ENCODE measurements around the gene GJD3. TPM values are rescaled to one million over a fixed set of nuclear protein-coding genes. Genes with fewer than 3 reads are reported as not detected.

GJD3 gene
- total and polyA plus RNA-seq, 9 of the 15 experiments (the other 6 are each of a cell fraction or from before 2014, with no cell fraction given), result 0.17 to 0.38 TPM; not detected in 7

DNA sequence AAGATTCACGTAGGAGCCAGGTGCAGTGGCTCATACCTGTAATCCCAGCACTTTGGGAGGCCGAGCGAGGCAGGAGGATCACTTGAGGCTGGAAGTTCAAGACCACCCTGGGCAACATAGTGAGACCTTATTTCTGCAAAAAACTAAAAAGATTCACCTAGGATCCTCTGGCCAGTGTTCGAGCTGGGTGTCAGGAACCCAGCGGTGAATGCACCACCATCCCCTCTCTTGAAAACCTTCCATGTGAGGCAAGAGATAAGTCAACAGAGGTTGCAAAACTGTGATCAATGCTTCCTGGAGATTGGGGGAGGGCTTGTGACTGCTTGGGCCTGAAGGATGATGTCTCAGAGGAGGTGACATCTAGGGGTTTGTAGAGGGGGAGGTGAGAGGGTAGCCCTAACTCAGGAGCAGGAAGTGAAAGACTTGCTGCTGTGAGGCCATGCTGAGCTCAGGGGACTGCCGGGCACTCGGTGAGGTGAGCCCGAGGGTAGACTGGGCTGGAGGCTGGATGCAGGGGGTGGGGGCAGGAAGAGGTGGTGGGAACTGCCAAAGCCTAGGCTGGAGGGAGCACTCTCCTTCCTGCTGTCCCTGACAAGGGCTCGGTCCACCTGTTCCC is 11.7 kb downstream of the GJD3 start (continued):
- TF ChIP-seq, protein P1, sequence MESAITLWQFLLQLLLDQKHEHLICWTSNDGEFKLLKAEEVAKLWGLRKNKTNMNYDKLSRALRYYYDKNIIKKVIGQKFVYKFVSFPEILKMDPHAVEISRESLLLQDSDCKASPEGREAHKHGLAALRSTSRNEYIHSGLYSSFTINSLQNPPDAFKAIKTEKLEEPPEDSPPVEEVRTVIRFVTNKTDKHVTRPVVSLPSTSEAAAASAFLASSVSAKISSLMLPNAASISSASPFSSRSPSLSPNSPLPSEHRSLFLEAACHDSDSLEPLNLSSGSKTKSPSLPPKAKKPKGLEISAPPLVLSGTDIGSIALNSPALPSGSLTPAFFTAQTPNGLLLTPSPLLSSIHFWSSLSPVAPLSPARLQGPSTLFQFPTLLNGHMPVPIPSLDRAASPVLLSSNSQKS (CRISPR knock-in tag; IDR thresholded peaks at IDR 0.05), result no peak
- TF ChIP-seq ELF2 (CRISPR knock-in tag; IDR thresholded peaks at IDR 0.05) (no peak), MAFF (IDR thresholded peaks at IDR 0.05; ENCODE audit: low read length) (no peak), ERF (CRISPR knock-in tag; IDR thresholded peaks at IDR 0.05) (no peak), ZSCAN32 (CRISPR knock-in tag; IDR thresholded peaks at IDR 0.05) (no peak), TAL1 (IDR thresholded peaks at IDR 0.05) (peak; percentile 28; the same call in 1 of the 2 replicates), SRSF7 (optimal IDR thresholded peaks at IDR 0.05; ENCODE audit: low read depth, low read length) (no peak), GABPB1 (CRISPR knock-in tag; IDR thresholded peaks at IDR 0.05) (no peak), FOXA3 (CRISPR knock-in tag; conservative IDR thresholded peaks at IDR 0.05 in 1 of 2, IDR thresholded peaks at IDR 0.05 in 1 of 2) (0 out of 4 replicates have a peak, but pooled peaks of 1 of the 2 experiments have one; percentile 16), MAZ (CRISPR knock-in tag; conservative IDR thresholded peaks at IDR 0.05 in 1 of 2, IDR thresholded peaks at IDR 0.05 in 1 of 2) (no peak), RBM39 (optimal IDR thresholded peaks at IDR 0.05; ENCODE audit: low read depth, low read length) (no peak)
- TF ChIP-seq, protein P2, sequence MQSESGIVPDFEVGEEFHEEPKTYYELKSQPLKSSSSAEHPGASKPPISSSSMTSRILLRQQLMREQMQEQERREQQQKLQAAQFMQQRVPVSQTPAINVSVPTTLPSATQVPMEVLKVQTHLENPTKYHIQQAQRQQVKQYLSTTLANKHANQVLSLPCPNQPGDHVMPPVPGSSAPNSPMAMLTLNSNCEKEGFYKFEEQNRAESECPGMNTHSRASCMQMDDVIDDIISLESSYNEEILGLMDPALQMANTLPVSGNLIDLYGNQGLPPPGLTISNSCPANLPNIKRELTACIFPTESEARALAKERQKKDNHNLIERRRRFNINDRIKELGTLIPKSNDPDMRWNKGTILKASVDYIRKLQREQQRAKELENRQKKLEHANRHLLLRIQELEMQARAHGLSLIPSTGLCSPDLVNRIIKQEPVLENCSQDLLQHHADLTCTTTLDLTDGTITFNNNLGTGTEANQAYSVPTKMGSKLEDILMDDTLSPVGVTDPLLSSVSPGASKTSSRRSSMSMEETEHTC (IDR thresholded peaks at IDR 0.05), result no peak
- TF ChIP-seq, protein P3, sequence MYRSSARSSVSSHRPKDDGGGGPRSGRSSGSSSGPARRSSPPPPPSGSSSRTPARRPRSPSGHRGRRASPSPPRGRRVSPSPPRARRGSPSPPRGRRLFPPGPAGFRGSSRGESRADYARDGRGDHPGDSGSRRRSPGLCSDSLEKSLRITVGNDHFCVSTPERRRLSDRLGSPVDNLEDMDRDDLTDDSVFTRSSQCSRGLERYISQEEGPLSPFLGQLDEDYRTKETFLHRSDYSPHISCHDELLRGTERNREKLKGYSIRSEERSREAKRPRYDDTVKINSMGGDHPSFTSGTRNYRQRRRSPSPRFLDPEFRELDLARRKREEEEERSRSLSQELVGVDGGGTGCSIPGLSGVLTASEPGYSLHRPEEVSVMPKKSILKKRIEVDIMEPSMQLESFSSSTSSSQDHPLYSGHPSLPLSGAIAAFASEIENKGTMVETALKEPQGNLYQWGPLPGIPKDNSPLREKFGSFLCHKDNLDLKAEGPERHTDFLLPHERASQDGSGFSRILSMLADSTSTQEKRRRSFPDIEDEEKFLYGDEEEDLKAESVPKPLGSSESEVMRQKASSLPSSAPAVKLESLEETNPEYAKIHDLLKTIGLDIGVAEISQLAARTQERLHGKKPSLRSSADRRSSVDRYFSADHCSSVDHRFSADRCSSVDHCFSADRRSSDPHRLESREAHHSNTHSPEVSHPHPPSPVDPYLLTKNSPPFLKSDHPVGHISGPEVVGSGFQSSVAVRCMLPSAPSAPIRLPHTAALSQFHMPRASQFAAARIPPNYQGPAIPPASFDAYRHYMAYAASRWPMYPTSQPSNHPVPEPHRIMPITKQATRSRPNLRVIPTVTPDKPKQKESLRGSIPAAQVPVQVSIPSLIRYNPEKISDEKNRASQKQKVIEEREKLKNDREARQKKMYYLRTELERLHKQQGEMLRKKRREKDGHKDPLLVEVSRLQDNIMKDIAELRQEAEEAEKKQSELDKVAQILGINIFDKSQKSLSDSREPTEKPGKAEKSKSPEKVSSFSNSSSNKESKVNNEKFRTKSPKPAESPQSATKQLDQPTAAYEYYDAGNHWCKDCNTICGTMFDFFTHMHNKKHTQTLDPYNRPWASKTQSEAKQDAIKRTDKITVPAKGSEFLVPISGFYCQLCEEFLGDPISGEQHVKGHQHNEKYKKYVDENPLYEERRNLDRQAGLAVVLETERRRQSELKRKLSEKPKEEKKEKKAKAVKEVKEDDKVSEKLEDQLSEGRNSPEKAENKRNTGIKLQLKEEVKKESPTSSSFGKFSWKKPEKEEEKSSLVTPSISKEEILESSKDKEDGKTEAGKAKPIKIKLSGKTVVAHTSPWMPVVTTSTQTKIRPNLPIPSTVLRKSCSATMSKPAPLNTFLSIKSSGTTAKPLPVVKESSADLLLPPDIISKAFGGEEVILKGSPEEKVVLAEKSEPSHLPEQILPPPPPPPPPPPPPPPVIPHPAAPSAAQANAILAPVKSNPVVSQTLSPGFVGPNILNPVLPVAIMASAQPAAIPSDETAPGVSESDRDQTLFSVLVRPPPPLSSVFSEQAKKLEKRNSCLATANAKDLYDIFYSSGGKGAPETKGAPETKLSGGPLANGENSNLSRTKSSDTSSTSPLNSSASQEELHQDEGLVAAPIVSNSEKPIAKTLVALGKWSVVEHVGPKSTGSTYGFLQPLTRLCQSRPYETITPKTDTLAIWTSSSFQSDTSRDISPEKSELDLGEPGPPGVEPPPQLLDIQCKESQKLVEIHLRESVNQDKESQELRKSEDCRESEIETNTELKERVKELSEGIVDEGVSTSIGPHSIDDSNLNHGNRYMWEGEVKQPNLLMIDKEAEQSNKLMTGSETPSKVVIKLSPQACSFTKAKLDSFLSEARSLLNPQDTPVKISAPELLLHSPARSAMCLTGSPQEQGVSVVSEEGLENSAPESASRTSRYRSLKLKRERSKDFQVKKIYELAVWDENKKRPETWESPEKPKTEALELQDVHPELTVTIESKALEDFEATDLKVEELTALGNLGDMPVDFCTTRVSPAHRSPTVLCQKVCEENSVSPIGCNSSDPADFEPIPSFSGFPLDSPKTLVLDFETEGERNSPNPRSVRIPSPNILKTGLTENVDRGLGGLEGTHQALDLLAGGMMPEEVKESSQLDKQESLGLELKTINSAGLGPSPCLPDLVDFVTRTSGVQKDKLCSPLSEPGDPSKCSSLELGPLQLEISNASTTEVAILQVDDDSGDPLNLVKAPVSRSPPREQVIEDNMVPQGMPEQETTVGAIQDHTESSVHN (IDR thresholded peaks at IDR 0.05; ENCODE audit: borderline replicate concordance in 1 of 2, low read depth in 1 of 2), result no peak
- TF ChIP-seq, protein P4, sequence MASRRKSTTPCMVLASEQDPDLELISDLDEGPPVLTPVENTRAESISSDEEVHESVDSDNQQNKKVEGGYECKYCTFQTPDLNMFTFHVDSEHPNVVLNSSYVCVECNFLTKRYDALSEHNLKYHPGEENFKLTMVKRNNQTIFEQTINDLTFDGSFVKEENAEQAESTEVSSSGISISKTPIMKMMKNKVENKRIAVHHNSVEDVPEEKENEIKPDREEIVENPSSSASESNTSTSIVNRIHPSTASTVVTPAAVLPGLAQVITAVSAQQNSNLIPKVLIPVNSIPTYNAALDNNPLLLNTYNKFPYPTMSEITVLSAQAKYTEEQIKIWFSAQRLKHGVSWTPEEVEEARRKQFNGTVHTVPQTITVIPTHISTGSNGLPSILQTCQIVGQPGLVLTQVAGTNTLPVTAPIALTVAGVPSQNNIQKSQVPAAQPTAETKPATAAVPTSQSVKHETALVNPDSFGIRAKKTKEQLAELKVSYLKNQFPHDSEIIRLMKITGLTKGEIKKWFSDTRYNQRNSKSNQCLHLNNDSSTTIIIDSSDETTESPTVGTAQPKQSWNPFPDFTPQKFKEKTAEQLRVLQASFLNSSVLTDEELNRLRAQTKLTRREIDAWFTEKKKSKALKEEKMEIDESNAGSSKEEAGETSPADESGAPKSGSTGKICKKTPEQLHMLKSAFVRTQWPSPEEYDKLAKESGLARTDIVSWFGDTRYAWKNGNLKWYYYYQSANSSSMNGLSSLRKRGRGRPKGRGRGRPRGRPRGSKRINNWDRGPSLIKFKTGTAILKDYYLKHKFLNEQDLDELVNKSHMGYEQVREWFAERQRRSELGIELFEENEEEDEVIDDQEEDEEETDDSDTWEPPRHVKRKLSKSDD (conservative IDR thresholded peaks at IDR 0.05; ENCODE audit: low read length), result no peak

Data from K562 (cell line).